ENCODE results near the gene PANX2.

PANX2 gene

DNA sequence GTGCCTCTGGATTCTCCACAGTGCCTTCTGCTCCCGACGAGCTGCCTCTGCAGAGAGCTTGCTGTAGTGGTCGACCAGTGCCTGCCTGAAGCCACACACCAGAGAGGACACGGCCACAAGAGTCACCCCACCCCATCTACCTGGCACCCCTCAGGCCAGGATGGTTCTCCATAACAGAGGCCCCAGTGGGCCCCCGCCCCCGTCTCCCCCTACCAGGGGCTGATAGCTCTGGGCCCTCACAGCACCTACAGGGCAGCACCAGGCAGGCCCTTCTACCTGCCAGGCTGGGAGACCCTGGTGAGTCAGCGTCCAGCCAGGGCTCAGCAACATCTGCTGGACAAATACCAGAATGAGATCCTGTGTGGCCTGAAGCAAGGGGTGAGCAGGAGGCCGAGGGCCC, 52.0 kb downstream of the PANX2 start:
- Histone ChIP-seq H3K4me2 (no peak overlapping the region), H3K4me1 (ENCODE audit: low read depth, poor library complexity, severe bottlenecking) (no peaks in the 10 kb centered on the region), H3K9ac (no peak overlapping the region), H3K79me2 (ENCODE audit: insufficient read depth, low read depth) (no peaks in the 10 kb centered on the region), H3K27ac (no peak overlapping the region), H4K20me1 (ENCODE audit: insufficient read depth) (no peaks in the 10 kb centered on the region), H2AFZ (ENCODE audit: low read depth) (no peak overlapping the region), H3K27me3 (ENCODE audit: insufficient read depth, low read depth) (no peaks in the 10 kb centered on the region), H3K4me3 (IDR thresholded peaks at IDR 0.05; ENCODE audit: insufficient read depth, low read depth, low read length) (no peak overlapping the region), H3K36me3 (ENCODE audit: insufficient read depth) (no peaks in the 10 kb centered on the region)
- TF ChIP-seq, protein P1, sequence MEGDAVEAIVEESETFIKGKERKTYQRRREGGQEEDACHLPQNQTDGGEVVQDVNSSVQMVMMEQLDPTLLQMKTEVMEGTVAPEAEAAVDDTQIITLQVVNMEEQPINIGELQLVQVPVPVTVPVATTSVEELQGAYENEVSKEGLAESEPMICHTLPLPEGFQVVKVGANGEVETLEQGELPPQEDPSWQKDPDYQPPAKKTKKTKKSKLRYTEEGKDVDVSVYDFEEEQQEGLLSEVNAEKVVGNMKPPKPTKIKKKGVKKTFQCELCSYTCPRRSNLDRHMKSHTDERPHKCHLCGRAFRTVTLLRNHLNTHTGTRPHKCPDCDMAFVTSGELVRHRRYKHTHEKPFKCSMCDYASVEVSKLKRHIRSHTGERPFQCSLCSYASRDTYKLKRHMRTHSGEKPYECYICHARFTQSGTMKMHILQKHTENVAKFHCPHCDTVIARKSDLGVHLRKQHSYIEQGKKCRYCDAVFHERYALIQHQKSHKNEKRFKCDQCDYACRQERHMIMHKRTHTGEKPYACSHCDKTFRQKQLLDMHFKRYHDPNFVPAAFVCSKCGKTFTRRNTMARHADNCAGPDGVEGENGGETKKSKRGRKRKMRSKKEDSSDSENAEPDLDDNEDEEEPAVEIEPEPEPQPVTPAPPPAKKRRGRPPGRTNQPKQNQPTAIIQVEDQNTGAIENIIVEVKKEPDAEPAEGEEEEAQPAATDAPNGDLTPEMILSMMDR (conservative IDR thresholded peaks at IDR 0.05; ENCODE audit: low read depth, low read length): no peak

DNA sequence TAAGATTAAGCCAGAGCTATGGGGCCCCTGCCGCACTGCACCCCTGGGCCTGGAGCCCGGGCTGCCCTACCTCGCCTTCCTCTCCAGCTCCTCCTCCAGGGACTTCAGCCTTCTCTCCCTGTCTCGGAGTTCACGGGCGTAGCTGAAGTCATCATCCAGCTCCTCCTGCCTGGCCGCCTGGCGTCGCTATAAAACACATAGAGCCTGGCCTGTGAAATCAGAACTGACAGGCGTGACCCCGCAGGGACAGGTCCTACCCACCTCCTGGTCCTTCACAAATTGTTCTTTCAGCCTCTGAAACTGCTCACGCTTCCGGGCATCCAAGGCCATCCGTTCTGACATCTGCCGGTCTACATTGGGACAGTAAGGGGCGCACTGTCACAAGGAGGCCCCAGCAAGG, 53.5 kb downstream of the PANX2 start:
- no peaks in the 10 kb centered on the region for H4K20me1 ChIP-seq (ENCODE audit: insufficient read depth)
- no peaks in the 10 kb centered on the region for H3K4me1 ChIP-seq (ENCODE audit: low read depth, poor library complexity, severe bottlenecking)
- no peaks in the 10 kb centered on the region for H3K79me2 ChIP-seq (ENCODE audit: insufficient read depth, low read depth)
- no peaks in the 10 kb centered on the region for H3K27me3 ChIP-seq (ENCODE audit: insufficient read depth, low read depth)
- no peak overlapping the region for H3K27ac ChIP-seq
- no peak overlapping the region for H3K4me2 ChIP-seq
- no peaks in the 10 kb centered on the region for H3K36me3 ChIP-seq (ENCODE audit: insufficient read depth)
- TF ChIP-seq, protein P1 (conservative IDR thresholded peaks at IDR 0.05; ENCODE audit: low read depth, low read length): no peak
- no peak overlapping the region for H2AFZ ChIP-seq (ENCODE audit: low read depth)
- no peak overlapping the region for H3K9ac ChIP-seq
- no peak overlapping the region for H3K4me3 ChIP-seq (IDR thresholded peaks at IDR 0.05; ENCODE audit: insufficient read depth, low read depth, low read length)

DNA sequence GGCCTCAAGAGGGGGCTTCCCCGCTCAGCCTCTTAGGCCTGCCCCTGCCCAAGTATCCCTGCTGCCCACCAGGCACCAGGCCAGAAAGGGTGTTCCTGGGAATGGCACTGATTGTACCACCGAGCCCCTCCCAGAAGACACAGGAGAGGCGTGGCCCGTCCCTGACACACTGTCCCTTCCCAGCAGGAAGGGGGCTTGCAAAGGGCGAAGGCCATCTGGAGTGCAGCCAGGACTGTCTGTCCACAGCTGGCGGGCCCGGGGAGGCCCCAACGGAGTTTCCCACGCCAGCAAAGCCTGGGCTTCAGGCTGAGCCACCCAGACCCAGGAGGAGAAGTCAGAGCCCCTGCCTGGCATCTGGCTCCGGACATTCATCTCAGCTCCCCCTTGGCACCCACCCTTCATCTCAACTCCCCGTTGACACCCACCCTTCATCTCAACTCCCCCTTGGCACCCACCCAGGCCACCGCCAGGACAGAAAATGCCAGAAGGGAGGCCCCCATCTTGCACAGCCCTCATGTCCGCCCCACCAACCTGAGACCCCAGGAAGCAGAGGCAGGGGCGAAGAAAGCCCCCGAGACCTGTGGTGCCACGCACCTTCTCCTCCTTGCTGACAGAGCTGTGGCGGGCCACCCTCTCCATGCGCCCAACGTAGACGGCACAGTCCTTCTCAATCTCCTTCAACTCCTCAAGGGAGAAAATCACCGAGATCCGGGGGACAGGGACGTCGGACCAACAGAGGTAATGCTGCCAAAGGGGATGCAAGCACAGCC, 54.9 kb downstream of the PANX2 start:
- no peaks in the 10 kb centered on the region for H3K79me2 ChIP-seq (ENCODE audit: insufficient read depth, low read depth)
- H3K4me2 ChIP-seq: no peak overlapping the region

DNA sequence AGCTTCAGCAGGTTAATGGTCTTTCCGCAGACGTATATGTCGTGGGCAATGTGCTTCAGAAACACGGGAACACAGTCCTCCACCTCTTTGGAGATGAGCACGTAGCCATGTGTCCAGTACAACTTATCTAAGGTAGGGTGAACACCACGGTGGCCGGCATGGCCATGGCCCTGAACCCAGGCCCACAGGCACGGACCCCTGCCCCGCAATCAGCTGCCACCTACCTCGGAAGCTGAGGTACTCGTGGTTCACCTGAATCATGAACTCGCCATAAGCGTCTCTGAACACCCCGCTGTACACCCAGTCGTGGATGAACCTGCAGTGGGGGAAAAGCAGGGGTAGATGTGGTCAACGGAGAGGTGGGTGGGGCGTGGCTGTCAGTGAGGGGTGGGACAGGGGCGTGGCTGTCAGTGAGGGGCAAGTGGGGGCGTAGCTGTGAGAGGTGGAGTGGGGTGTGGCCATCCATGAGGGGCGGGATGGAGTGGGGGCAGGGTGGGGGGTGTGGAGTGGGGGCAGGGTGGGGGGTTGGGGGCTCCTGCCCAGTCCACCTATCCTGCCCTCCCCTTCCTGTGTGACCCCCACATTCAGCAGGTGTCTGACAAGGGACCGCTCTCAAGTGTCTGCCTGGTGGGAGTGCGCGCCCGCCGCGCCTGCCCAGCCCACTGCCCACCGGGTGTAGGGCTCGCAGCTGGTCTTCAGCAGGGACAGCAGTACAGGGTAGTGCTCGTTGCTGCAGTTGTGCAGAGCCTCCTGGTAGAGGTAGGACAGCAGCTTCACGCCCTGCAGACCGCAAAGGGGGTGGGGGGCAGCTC, 55.7 kb downstream of the PANX2 start:
- Histone ChIP-seq H2AFZ (ENCODE audit: low read depth) (no peak overlapping the region), H4K20me1 (ENCODE audit: insufficient read depth) (no peaks in the 10 kb centered on the region), H3K4me3 (IDR thresholded peaks at IDR 0.05; ENCODE audit: insufficient read depth, low read depth, low read length) (no peak overlapping the region), H3K27ac (no peak overlapping the region), H3K4me1 (ENCODE audit: low read depth, poor library complexity, severe bottlenecking) (no peaks in the 10 kb centered on the region), H3K36me3 (ENCODE audit: insufficient read depth) (no peaks in the 10 kb centered on the region), H3K27me3 (ENCODE audit: insufficient read depth, low read depth) (no peaks in the 10 kb centered on the region), H3K4me2 (no peak overlapping the region), H3K79me2 (ENCODE audit: insufficient read depth, low read depth) (no peaks in the 10 kb centered on the region), H3K9ac (no peak overlapping the region)
- TF ChIP-seq, protein P1 (conservative IDR thresholded peaks at IDR 0.05; ENCODE audit: low read depth, low read length): no peak

More for the DNA sequence above, 54.9 kb downstream of the PANX2 start:
- Histone ChIP-seq H3K36me3 (ENCODE audit: insufficient read depth) (no peaks in the 10 kb centered on the region), H3K27ac (no peak overlapping the region), H4K20me1 (ENCODE audit: insufficient read depth) (no peaks in the 10 kb centered on the region), H2AFZ (ENCODE audit: low read depth) (no peak overlapping the region), H3K4me1 (ENCODE audit: low read depth, poor library complexity, severe bottlenecking) (no peaks in the 10 kb centered on the region), H3K4me3 (IDR thresholded peaks at IDR 0.05; ENCODE audit: insufficient read depth, low read depth, low read length) (no peak overlapping the region), H3K9ac (no peak overlapping the region), H3K27me3 (ENCODE audit: insufficient read depth, low read depth) (no peaks in the 10 kb centered on the region)
- TF ChIP-seq, protein P1 (conservative IDR thresholded peaks at IDR 0.05; ENCODE audit: low read depth, low read length): no peak

Measured in KMS-11 (cell line).